Right lobe of liver (tissue), 4 donors: ENCODE results near the gene IRAK1.

Source experiments
- POLR2A ChIP-seq: fragments of 450-650 bp; IDR thresholded peaks from one replicate; pipeline ENCODE4 v1.6.1; 2017; ENCODE audit warnings: antibody characterized with exemption, mild to moderate bottlenecking
- TF ChIP-seq, protein P1 (sequence below), 4 donors: fragments of 200-600 bp in 3 of 4; fragments of 450-650 bp in 1 of 4; IDR thresholded peaks; one replicate each; pipeline versions ENCODE4 v1.5.1 to v1.8.0; 2016 to 2022; ENCODE audit warnings: antibody characterized with exemption in 4 of 4, mild to moderate bottlenecking in 2 of 4
- donor health status: DM: no; HTN: no; CAD: no.
- donor health status: DM: no; HTN: no; CAD: no.
- donor health status: DM: no; HTN: yes; CAD: no.

DNA sequence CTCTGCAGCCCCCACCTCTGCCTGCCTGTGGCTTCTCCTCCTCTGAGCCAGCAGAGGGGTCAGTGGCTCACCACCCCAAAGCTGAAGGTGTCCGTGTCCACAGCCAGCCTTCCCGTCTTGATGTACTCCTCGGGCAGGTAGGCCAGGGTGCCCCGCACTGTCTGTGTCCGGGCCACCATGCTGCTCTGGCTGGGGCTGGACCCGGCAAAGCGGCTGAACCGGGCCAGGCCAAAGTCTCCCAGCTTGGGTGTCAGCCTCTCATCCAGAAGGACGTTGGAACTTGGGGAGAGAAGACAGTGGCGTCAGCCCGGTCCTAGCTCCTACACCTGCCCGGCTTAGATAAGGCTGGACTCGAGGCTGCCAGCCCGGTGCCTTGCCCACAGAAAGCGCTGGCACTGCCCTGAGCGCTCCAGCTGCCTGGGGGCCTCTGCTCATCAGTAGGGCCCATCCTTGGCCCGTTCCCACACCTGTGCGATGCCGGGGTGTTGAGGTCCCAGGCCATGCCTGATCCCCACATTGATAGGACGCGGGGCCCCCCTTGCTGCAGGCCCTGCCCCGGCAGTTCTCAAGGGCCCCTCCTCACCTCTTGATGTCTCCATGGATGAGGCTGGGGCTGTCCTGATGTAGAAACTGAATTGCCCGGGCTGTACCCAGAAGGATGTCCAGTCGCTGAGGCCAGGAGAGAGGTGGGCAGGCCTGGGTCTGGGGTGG is 3.2 kb downstream of the IRAK1 start:
- TF ChIP-seq, protein P1, sequence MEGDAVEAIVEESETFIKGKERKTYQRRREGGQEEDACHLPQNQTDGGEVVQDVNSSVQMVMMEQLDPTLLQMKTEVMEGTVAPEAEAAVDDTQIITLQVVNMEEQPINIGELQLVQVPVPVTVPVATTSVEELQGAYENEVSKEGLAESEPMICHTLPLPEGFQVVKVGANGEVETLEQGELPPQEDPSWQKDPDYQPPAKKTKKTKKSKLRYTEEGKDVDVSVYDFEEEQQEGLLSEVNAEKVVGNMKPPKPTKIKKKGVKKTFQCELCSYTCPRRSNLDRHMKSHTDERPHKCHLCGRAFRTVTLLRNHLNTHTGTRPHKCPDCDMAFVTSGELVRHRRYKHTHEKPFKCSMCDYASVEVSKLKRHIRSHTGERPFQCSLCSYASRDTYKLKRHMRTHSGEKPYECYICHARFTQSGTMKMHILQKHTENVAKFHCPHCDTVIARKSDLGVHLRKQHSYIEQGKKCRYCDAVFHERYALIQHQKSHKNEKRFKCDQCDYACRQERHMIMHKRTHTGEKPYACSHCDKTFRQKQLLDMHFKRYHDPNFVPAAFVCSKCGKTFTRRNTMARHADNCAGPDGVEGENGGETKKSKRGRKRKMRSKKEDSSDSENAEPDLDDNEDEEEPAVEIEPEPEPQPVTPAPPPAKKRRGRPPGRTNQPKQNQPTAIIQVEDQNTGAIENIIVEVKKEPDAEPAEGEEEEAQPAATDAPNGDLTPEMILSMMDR (IDR thresholded peaks at IDR 0.05) = no peak
- no peak for TF ChIP-seq POLR2A
